Adrenal gland (tissue), 5 donors: ENCODE measurements around the gene AMDHD1.
A peak's percentile ranks its signal among the peaks of the same experiment; 100 is the strongest.

Source experiments
- CTCF ChIP-seq, 6 experiments: fragments of 450-650 bp in 4 of 6; fragments of 200-600 bp in 2 of 6; sonication (generic) in 1 of 6; IDR thresholded peaks; 1 replicate in 5 of 6; 2 replicates in 1 of 6; pipeline versions ENCODE4 v1.5.1 to v1.8.0; 2016 to 2021; ENCODE audit warnings: antibody characterized with exemption in 6 of 6, mild to moderate bottlenecking in 2 of 6, moderate library complexity in 1 of 6
- POLR2A ChIP-seq, 2 donors: fragments of 450-650 bp; IDR thresholded peaks; one replicate each; pipeline ENCODE4 v1.6.1; 2017; ENCODE audit warnings: antibody characterized with exemption in 2 of 2, mild to moderate bottlenecking in 2 of 2, moderate library complexity in 1 of 2
- donor health status: DM: no; HTN: no; CAD: no.

GRCh38 chr12:95998611-95999286 lies 55.6 kb downstream of the AMDHD1 start:
- no peak for TF ChIP-seq POLR2A (IDR thresholded peaks at IDR 0.05)
- TF ChIP-seq CTCF (IDR thresholded peaks at IDR 0.05) = peak; percentile 44 to 83 (median 75)
